Amniotic epithelial cell (primary cell): ENCODE data around the gene MN1.
A peak's percentile ranks its signal among the peaks of the same experiment; 100 is the strongest.

Experiments used
- DNase-seq: peaks from one replicate; pipeline ENCODE4 v3.0.0-alpha.2; 2010; ENCODE audit warnings: low read depth

The MN1 gene

GRCh38 chr22:27799015-27799826 lies 2.3 kb downstream of the MN1 start:
- DNase-seq: peak; percentile 27

DNA sequence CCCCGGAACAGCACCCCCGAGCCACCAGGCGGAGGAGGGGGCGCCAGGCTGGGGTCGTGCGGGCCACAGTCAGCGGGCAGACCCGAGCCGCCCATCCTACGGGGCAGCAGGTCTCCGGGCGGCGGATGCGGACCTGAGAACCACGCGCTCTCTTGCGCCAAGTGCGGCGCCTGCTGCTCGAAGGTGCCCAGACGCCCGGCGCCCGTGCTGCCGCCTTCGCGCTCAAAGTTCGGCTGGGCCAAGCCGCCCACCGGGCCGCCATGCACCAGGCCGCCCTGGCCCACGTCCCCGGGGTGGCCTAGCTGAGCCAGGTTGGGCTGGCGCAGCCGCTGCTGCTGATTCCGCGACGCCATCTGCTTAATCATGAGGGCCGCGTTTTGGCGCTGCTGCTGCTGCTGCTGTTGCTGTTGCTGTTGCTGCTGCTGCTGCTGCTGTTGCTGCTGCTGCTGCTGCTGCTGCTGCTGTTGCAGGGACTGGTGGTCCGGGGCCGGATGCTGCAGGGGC lies 3.0 kb downstream of the MN1 start:
- DNase-seq: no peak

DNA sequence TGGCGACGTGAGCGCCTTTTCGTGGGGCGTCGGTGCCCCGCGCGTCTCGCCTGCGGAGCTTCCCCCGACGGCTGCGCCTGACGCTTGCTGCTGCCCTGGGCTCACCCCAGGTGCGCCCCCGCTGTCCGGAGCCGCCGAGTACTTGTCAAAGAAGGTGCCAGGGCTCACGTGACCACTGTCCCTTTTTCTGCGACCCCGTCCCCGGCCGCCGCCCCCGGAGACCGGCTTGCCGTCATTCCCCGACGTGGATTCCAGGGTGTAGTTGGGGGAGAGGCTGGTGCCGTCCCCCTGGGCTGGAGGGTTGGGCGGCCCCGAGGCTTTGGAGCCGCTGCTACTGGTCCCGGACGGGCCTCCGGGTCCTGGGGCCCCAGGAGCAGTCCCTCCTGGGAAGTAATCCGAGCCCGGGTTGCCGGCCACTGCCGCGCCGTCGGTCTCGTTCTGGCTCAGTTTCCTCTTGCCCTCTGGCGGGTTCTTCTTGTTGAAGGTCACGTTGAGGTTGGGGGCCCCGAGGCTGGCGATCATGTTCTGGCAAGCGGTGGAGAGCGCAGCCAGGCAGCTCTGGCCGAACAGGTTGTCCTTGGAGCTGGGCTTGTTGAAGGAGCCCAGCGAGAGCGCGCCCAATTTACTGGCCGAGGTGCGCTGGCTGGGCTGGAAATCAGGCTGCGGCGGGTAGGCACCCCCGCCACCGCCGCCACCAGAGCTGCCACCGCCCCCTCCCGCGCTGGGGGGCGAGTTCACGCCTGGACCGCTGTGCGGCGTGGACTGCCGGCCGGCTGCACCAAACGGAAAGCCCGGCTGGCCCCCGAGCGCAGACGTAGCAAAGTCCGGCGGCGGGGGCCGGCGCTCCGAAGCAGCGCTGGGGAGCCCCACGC lies 3.8 kb downstream of the MN1 start:
- no peak for DNase-seq

GRCh38 chr22:27796829-27797519 lies 4.6 kb downstream of the MN1 start:
- DNase-seq: no peak

DNA sequence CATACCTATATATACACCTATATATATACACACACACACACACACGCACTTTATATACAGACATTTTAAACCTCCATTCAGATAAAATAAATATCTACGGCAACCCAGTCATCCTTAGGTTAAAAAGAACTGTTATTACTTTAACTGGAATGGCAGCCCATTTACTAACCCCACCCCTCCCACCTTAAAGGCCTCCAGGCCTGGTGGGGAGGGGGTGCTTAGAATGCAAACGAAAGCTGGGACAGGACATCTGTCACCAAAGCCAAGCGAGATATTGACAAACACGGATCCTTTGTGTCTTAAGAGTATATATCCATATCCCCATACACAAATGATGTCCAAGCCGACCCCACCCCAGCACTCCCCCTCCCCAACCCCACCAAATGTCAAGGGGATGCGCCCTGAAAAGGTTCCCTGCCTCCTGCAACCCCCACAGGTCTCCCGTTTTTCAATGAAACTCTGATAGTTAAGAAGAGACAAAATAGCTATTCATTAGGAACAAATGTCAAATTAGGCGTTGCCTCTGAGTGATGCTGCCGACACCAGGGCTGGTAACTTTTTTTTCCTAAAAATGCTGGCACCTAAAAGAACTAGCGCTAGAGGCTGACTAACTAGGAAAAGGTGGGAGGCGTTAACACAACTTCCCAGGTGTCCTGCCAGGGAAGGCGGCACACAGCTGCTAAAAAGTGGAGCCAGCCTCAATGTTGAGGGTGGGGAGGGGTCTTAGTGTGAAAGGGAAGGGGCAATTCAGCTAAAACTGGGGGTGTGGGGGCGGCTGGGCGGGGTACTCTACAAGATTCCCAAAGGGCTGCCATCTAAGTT lies 5.6 kb downstream of the MN1 start:
- no peak for DNase-seq

GRCh38 chr22:27795053-27795452 lies 6.5 kb downstream of the MN1 start:
- DNase-seq: no peak

- DNase-seq: no peak
These were observed 7.3 kb downstream of the MN1 start for GRCh38 chr22:27794226-27794625.

DNA sequence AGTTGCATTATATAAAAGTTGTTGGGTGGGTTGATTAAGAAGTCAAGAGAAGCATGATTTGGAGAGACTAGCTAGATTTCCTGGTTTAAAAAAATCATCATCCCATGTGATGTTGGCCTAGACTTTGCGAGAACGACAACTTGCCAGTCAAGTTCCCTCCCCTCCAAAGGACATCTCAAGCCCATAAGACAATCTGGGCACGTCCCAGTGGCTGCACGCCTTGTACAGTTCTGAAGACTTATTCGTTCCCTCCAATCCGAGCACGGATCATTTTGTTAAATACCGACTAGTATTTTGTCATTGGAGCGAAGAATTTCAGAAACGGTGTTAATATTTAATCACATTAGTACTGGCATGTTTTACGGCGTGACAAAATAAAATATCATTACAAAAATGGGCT lies 8.0 kb downstream of the MN1 start:
- no peak for DNase-seq

GRCh38 chr22:27792452-27793161 lies 8.9 kb downstream of the MN1 start:
- no peak for DNase-seq

- no peak for DNase-seq
These were observed 9.7 kb downstream of the MN1 start for GRCh38 chr22:27791859-27792241.

DNA sequence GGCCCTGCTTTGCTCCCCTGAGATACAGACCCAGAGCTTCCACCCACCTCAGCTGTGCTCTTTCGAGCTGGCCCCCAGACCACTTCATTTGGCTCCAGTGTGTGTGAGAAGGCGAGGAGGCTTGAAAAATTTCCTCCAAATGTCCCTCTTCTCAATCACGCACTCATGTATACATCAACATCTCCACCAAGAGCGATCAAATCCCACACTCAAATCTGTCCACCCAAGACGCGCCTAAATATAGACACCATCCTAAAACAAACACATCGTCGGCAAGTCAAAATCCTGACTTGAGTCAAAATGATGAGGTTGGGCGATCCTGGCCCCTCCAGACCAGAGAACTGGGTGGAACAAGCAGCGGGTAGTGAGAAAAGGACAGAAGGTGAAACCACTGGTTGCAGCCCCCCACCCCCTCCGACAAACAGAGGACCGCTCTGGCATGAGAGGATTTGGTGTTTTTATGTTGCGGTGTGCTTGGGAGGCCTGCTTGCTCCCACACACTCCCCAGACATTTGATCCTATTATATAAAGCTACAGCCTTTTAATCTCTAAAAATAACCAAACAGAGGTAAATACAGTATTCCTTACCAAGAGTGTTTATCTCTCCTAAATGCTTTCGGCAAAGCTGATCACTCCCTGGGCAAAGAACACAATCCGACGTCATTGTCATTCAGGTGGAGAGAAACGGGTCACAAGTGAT lies 10.2 kb downstream of the MN1 start:
- DNase-seq: no peak

- DNase-seq: peak; percentile 18
These were observed 11.0 kb downstream of the MN1 start for GRCh38 chr22:27790376-27791158.

DNA sequence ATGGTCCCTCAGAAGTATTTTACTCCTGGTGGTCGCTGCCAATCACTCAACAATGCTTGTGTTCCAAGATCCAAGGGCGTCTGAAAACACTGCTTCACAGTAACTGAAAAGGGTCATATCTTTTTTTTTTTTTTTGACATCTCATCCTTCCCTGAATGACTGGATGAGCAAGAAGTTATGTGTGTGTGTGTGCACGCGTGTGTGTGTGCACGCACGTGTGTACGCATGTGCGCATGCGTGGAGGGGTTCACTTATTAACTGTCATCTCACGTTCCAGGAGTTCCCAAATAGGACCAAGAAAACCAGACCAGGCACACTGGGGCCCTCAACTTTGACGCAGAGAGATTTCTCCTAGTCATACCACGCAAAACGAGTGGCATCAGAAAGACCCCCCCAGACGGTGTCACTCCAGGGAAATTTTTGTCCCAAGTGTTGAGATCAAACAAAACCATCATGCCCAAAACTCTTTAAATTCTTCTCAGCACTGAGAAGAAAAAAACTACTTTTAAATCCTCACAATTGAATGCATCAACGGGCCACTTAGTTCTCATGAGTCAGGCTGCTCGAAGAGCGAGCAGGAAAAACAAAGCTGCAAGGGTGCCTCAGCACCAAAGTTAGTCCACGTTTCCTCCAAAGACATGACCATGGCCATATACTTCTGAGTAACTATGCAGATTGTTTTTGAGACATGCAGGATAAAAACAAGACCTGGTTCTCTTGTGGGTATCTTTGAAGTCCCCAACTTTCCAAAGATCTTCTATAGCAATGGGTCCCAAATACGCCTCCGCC lies 12.9 kb downstream of the MN1 start:
- DNase-seq: no peak

DNA sequence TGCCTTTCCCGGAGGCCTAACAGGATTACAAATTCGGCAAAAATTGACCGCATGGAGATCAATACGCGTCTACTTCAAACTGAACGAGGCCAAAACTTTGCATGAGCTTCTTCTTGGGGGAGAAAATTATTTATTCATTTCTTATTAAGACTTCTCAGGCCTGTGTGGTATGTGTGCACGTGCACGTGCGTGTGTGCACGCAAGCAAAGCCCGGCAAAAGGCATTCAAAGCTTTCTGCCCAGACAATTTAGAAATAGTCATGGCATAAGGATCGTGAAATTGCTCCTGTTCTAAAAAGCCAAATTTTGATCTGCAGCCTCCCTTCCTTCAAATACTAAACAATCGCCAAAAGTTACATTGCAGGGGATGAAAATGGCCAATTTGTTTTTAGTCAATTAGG lies 14.6 kb downstream of the MN1 start:
- DNase-seq: no peak

GRCh38 chr22:27786291-27786932 lies 15.1 kb downstream of the MN1 start:
- no peak for DNase-seq

GRCh38 chr22:27785831-27786230 lies 15.7 kb downstream of the MN1 start:
- no peak for DNase-seq

DNA sequence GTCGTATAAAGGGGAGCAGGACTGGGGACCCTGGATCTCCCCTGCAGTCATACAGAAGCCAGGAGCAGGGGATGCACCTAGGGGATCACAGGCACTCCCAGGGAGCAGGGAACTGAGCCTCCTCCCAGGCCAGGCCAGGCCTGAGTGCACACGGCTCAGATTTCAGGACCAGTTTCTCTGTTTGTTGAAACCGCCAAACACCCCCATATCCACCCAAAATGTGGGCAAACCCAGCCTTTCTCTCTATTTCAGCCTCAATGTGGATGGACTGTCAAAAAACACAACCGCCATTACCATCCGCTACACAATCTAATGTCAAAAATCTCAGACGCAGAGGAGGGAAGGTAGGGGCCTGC lies 17.5 kb downstream of the MN1 start:
- DNase-seq: no peak

- no peak for DNase-seq
These were observed 18.0 kb downstream of the MN1 start for GRCh38 chr22:27783436-27784119.
